Measurements from ENCODE around the gene AKR7A2.

GRCh38 chr1:19309123-19309813 lies 2.7 kb downstream of the AKR7A2 start:
- no peak for TF ChIP-seq GABPA (IDR thresholded peaks at IDR 0.05; ENCODE audit: low read depth)
- TF ChIP-seq POLR2AphosphoS5 (IDR thresholded peaks at IDR 0.05; ENCODE audit: low read length), result no peak
- no peak for TF ChIP-seq ESRRA (IDR thresholded peaks at IDR 0.05; ENCODE audit: low read length)
- TF ChIP-seq MLLT1 (IDR thresholded peaks at IDR 0.05), result no peak
